SK-N-SH (cell line): Measurements from ENCODE around the gene DACH1. TPM values are rescaled to one million over a fixed set of nuclear protein-coding genes. Genes with fewer than 3 reads are reported as not detected.

ENCODE experiments used
- CTCF ChIA-PET: fragments of 300-600, 350-600 bp; formaldehyde crosslinking; extraction: SDS; loops from one replicate; lab custom pipeline; 2021; lab: Yijun Ruan, JAX
- POLR2A ChIA-PET: fragments of 350-600 bp; sonication (Branson Sonifier 250); formaldehyde crosslinking; extraction: SDS; loops from one replicate; lab custom pipeline; 2020; ENCODE audit warnings: antibody characterized with exemption, inconsistent platforms; lab: Yijun Ruan, JAX
- DNase-seq: peaks from one replicate; pipeline ENCODE4 v3.0.0; 2012
- H2AFZ ChIP-seq: fragments of 200-600 bp; sonication (generic); 2 replicates; pipeline ENCODE4 v1.8.1; 2016; ENCODE audit warnings: antibody characterized with exemption, mild to moderate bottlenecking, low read depth
- H3F3A ChIP-seq: fragments of 200-600 bp; sonication (generic); replicated peaks from 2 replicates; pipeline ENCODE3; 2016; ENCODE audit warnings: antibody characterized with exemption, mild to moderate bottlenecking; ENCODE audit not compliant: insufficient read depth
- H3K27ac ChIP-seq, 2 experiments: fragments of 200-500 bp in 1 of 2; fragments of 200-600 bp in 1 of 2; sonication (Bioruptor generic) in 1 of 2; sonication (generic), shearing (Covaris generic) in 1 of 2; 2 replicates each; pipeline versions ENCODE4 v1.5.1 to v1.6.1; 2014 to 2016; ENCODE audit warnings: low read depth in 2 of 2, inconsistent platforms in 1 of 2, low read length in 1 of 2, mild to moderate bottlenecking in 1 of 2, mixed read lengths in 1 of 2
- H3K27me3 ChIP-seq: fragments of 200-600 bp; sonication (generic), shearing (Covaris generic); 2 replicates; pipeline ENCODE4 v1.6.1; 2016; ENCODE audit warnings: mixed run types; ENCODE audit not compliant: insufficient read depth
- H3K36me3 ChIP-seq, 2 experiments: fragments of 200-500 bp in 1 of 2; fragments of 200-600 bp in 1 of 2; sonication (Bioruptor generic) in 1 of 2; sonication (generic) in 1 of 2; replicated peaks in 1 of 2; 2 replicates each; pipeline versions ENCODE3 to v1.5.1; 2014 to 2016; ENCODE audit warnings: low read length in 1 of 2, mild to moderate bottlenecking in 1 of 2; ENCODE audit not compliant: insufficient read depth in 2 of 2, control insufficient read depth in 1 of 2
- H3K4me1 ChIP-seq, 2 experiments: fragments of 200-500 bp in 1 of 2; fragments of 200-600 bp in 1 of 2; sonication (Bioruptor generic) in 1 of 2; sonication (generic), shearing (Covaris generic) in 1 of 2; 2 replicates each; pipeline versions ENCODE4 v1.5.1 to v1.6.1; 2014 to 2016; ENCODE audit warnings: low read depth in 1 of 2, low read length in 1 of 2, mixed run types in 1 of 2; ENCODE audit not compliant: insufficient read depth in 2 of 2, control insufficient read depth in 1 of 2
- H3K4me2 ChIP-seq: fragments of 200-600 bp; sonication (generic), shearing (Covaris generic); 2 replicates; pipeline ENCODE4 v1.6.1; 2017; ENCODE audit warnings: mixed run types
- H3K4me3 ChIP-seq, 2 experiments: fragments of 200-500 bp in 1 of 2; fragments of 200-600 bp in 1 of 2; sonication (Bioruptor generic) in 1 of 2; sonication (generic), shearing (Covaris generic) in 1 of 2; 2 replicates each; pipeline versions ENCODE4 v1.5.1 to v1.8.1; 2014 to 2016; ENCODE audit warnings: low read depth in 2 of 2, inconsistent platforms in 1 of 2, low read length in 1 of 2, mild to moderate bottlenecking in 1 of 2, mixed read lengths in 1 of 2, moderate library complexity in 1 of 2
- H3K79me2 ChIP-seq: fragments of 200-600 bp; sonication (generic); 2 replicates; pipeline ENCODE4 v1.8.1; 2017; ENCODE audit warnings: mild to moderate bottlenecking; ENCODE audit not compliant: insufficient read depth
- H3K9ac ChIP-seq: fragments of 200-600 bp; sonication (generic); 2 replicates; pipeline ENCODE4 v1.6.1; 2017; ENCODE audit warnings: mixed run types
- H3K9me2 ChIP-seq: fragments of 200-600 bp; sonication (generic); 2 replicates; pipeline ENCODE4 v1.6.1; 2017; ENCODE audit warnings: mixed run types
- H3K9me3 ChIP-seq: fragments of 200-600 bp; sonication (generic); 2 replicates; pipeline ENCODE4 v1.6.1; 2017; ENCODE audit warnings: mixed run types, mild to moderate bottlenecking, moderate library complexity
- H4K20me1 ChIP-seq: fragments of 200-600 bp; sonication (generic); 2 replicates; pipeline ENCODE4 v1.6.1; 2017; ENCODE audit warnings: mild to moderate bottlenecking, mixed run types; ENCODE audit not compliant: insufficient read depth
- CHD2 ChIP-seq: fragments of 150-350 bp; IDR thresholded peaks from 2 replicates; pipeline ENCODE4 v1.6.1; 2018; ENCODE audit warnings: low read length; ENCODE audit not compliant: partially characterized antibody
- ELF1 ChIP-seq: IDR thresholded peaks from 2 replicates; pipeline ENCODE4 v1.4.0; 2012
- FOSL2 ChIP-seq: IDR thresholded peaks from 2 replicates; pipeline ENCODE4 v1.4.0; 2012; ENCODE audit warnings: low read depth, mild to moderate bottlenecking, moderate library complexity, borderline replicate concordance
- FOXJ3 ChIP-seq: sonication (generic); formaldehyde crosslinking; IDR thresholded peaks from 2 replicates; pipeline ENCODE4 v1.5.1; 2020; ENCODE audit warnings: mild to moderate bottlenecking, missing genetic modification reagents
- GABPA ChIP-seq: IDR thresholded peaks from 2 replicates; pipeline ENCODE4 v1.4.0; 2012; ENCODE audit warnings: low read depth, mild to moderate bottlenecking
- MEF2A ChIP-seq: IDR thresholded peaks from 2 replicates; pipeline ENCODE4 v1.4.0; 2012; ENCODE audit warnings: low read depth, borderline replicate concordance
- MXI1 ChIP-seq: IDR thresholded peaks from 2 replicates; pipeline ENCODE4 v1.6.1; 2012; ENCODE audit warnings: mild to moderate bottlenecking, low read depth, low read length, improper control_type of control experiment
- NFIC ChIP-seq: IDR thresholded peaks from 2 replicates; pipeline ENCODE4 v1.4.0; 2012; ENCODE audit warnings: borderline replicate concordance
- NRF1 ChIP-seq: IDR thresholded peaks from 2 replicates; pipeline ENCODE4 v1.6.1; 2012; ENCODE audit warnings: low read depth, mild to moderate bottlenecking, low read length
- RCOR1 ChIP-seq: fragments of 150-350 bp; IDR thresholded peaks from 2 replicates; pipeline ENCODE4 v1.6.1; 2017; ENCODE audit warnings: antibody characterized with exemption, low read length
- RFX5 ChIP-seq: IDR thresholded peaks from 2 replicates; pipeline ENCODE4 v1.6.1; 2012; ENCODE audit warnings: mild to moderate bottlenecking, improper control_type of control experiment, low read length
- YY1 ChIP-seq: IDR thresholded peaks from 2 replicates; pipeline ENCODE4 v1.4.0; 2012; ENCODE audit warnings: low read depth, mild to moderate bottlenecking
- WGBS: methylation state at CpG from one replicate; pipeline ENCODE4 v1.1.6; 2017; ENCODE audit warnings: low lambda C conversion rate; 5-methylcytosine and 5-hydroxymethylcytosine counted together
- polyA plus RNA-seq, 3 experiments: library from polyadenylated mRNA; depleted of rRNA; stranded (reverse); fragments of >200 nt; gene quantifications; 2 replicates each; pipeline ENCODE4 v1.2.3, GENCODE V29; 2012
- TF ChIP-seq, protein P1 (sequence below): IDR thresholded peaks from 2 replicates; pipeline ENCODE4 v1.4.0; 2012; ENCODE audit warnings: low read depth, borderline replicate concordance
- TF ChIP-seq, protein P2 (sequence below): IDR thresholded peaks from 2 replicates; pipeline ENCODE4 v1.6.1; 2012; ENCODE audit warnings: mild to moderate bottlenecking, low read depth, low read length, moderate library complexity
- TF ChIP-seq, protein P3 (sequence below): fragments of 150-350 bp; IDR thresholded peaks from 2 replicates; pipeline ENCODE4 v1.6.1; 2016; ENCODE audit warnings: mild to moderate bottlenecking, low read depth, low read length
- TF ChIP-seq, protein P4 (sequence below): IDR thresholded peaks from 2 replicates; pipeline ENCODE4; 2012
- TF ChIP-seq, protein P5 (sequence below): IDR thresholded peaks from 2 replicates; pipeline ENCODE4 v1.4.0; 2012; ENCODE audit warnings: low read depth, borderline replicate concordance
- TF ChIP-seq, protein P6 (sequence below): IDR thresholded peaks from 2 replicates; pipeline ENCODE4 v1.4.0; 2012; ENCODE audit warnings: low read depth

Gene DACH1
- polyA plus RNA-seq, 1 of the 3 experiments (the other 2 are of a cell fraction): 0.21 TPM

DNA sequence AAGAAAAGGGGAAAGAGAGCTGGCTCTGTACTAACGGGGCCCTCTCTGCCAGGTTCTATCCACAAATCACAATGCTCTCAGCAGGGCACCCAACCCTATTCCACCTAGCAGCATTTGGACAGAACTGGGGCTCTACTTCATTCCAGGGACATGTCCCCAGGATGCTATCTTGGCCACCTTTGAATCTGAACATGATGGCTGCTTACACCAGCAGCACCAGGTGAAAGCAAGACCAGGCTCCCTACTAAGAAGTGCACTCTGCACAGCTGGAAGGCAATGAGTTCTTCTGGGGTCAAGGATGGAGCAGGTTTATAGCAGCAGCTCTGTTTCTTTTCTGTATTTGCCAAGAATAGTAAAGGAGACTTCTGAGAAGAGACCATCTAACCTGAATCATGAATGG, 222.4 kb downstream of the DACH1 start:
- TF ChIP-seq, protein P1, sequence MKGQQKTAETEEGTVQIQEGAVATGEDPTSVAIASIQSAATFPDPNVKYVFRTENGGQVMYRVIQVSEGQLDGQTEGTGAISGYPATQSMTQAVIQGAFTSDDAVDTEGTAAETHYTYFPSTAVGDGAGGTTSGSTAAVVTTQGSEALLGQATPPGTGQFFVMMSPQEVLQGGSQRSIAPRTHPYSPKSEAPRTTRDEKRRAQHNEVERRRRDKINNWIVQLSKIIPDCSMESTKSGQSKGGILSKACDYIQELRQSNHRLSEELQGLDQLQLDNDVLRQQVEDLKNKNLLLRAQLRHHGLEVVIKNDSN: no peak
- TF ChIP-seq FOXJ3 (CRISPR knock-in tag) (no peak), RCOR1 (no peak), MEF2A (no peak), ELF1 (no peak), NFIC (no peak), NRF1 (no peak), FOSL2 (no peak), CHD2 (no peak), YY1 (no peak), MXI1 (no peak), RFX5 (no peak), GABPA (no peak)
- TF ChIP-seq, protein P2, sequence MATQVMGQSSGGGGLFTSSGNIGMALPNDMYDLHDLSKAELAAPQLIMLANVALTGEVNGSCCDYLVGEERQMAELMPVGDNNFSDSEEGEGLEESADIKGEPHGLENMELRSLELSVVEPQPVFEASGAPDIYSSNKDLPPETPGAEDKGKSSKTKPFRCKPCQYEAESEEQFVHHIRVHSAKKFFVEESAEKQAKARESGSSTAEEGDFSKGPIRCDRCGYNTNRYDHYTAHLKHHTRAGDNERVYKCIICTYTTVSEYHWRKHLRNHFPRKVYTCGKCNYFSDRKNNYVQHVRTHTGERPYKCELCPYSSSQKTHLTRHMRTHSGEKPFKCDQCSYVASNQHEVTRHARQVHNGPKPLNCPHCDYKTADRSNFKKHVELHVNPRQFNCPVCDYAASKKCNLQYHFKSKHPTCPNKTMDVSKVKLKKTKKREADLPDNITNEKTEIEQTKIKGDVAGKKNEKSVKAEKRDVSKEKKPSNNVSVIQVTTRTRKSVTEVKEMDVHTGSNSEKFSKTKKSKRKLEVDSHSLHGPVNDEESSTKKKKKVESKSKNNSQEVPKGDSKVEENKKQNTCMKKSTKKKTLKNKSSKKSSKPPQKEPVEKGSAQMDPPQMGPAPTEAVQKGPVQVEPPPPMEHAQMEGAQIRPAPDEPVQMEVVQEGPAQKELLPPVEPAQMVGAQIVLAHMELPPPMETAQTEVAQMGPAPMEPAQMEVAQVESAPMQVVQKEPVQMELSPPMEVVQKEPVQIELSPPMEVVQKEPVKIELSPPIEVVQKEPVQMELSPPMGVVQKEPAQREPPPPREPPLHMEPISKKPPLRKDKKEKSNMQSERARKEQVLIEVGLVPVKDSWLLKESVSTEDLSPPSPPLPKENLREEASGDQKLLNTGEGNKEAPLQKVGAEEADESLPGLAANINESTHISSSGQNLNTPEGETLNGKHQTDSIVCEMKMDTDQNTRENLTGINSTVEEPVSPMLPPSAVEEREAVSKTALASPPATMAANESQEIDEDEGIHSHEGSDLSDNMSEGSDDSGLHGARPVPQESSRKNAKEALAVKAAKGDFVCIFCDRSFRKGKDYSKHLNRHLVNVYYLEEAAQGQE: no peak
- TF ChIP-seq, protein P3, sequence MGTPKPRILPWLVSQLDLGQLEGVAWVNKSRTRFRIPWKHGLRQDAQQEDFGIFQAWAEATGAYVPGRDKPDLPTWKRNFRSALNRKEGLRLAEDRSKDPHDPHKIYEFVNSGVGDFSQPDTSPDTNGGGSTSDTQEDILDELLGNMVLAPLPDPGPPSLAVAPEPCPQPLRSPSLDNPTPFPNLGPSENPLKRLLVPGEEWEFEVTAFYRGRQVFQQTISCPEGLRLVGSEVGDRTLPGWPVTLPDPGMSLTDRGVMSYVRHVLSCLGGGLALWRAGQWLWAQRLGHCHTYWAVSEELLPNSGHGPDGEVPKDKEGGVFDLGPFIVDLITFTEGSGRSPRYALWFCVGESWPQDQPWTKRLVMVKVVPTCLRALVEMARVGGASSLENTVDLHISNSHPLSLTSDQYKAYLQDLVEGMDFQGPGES: no peak
- TF ChIP-seq, protein P4, sequence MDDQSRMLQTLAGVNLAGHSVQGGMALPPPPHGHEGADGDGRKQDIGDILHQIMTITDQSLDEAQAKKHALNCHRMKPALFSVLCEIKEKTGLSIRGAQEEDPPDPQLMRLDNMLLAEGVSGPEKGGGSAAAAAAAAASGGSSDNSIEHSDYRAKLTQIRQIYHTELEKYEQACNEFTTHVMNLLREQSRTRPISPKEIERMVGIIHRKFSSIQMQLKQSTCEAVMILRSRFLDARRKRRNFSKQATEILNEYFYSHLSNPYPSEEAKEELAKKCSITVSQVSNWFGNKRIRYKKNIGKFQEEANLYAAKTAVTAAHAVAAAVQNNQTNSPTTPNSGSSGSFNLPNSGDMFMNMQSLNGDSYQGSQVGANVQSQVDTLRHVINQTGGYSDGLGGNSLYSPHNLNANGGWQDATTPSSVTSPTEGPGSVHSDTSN: no peak
- TF ChIP-seq, protein P5, sequence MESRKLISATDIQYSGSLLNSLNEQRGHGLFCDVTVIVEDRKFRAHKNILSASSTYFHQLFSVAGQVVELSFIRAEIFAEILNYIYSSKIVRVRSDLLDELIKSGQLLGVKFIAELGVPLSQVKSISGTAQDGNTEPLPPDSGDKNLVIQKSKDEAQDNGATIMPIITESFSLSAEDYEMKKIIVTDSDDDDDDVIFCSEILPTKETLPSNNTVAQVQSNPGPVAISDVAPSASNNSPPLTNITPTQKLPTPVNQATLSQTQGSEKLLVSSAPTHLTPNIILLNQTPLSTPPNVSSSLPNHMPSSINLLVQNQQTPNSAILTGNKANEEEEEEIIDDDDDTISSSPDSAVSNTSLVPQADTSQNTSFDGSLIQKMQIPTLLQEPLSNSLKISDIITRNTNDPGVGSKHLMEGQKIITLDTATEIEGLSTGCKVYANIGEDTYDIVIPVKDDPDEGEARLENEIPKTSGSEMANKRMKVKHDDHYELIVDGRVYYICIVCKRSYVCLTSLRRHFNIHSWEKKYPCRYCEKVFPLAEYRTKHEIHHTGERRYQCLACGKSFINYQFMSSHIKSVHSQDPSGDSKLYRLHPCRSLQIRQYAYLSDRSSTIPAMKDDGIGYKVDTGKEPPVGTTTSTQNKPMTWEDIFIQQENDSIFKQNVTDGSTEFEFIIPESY: no peak
- TF ChIP-seq, protein P6, sequence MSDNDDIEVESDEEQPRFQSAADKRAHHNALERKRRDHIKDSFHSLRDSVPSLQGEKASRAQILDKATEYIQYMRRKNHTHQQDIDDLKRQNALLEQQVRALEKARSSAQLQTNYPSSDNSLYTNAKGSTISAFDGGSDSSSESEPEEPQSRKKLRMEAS: no peak
- no peaks in the 10 kb centered on the region for H3F3A ChIP-seq
- no peak overlapping the region for H3K4me3 ChIP-seq
- H3K9ac ChIP-seq: no peak overlapping the region
- H3K27ac ChIP-seq: no peak overlapping the region; a peak in 1 of 4 replicates
- H3K79me2 ChIP-seq: no peaks in the 10 kb centered on the region
- ChIA-PET CTCF (no interaction called here), POLR2A (no interaction called here)
- H4K20me1 ChIP-seq: no peaks in the 10 kb centered on the region
- no peaks in the 10 kb centered on the region for H3K9me3 ChIP-seq
- no peak overlapping the region for H2AFZ ChIP-seq
- no peaks in the 10 kb centered on the region for H3K27me3 ChIP-seq
- no peak for DNase-seq
- no peaks in the 10 kb centered on the region for H3K9me2 ChIP-seq
- H3K36me3 ChIP-seq: no peaks in the 10 kb centered on the region
- H3K4me1 ChIP-seq: no peaks in the 10 kb centered on the region; a peak in 1 of 4 replicates
- WGBS: 100% methylated on average over 1 of the region's 1 CpG
- H3K4me2 ChIP-seq: no peak overlapping the region
